ENCODE measurements around the gene PIGZ.
"Not testable (repeated sequence)": the region's sequence is repeated elsewhere in the genome, so short reads cannot be mapped to it uniquely, and the experiment has no call there.

Gene PIGZ

DNA sequence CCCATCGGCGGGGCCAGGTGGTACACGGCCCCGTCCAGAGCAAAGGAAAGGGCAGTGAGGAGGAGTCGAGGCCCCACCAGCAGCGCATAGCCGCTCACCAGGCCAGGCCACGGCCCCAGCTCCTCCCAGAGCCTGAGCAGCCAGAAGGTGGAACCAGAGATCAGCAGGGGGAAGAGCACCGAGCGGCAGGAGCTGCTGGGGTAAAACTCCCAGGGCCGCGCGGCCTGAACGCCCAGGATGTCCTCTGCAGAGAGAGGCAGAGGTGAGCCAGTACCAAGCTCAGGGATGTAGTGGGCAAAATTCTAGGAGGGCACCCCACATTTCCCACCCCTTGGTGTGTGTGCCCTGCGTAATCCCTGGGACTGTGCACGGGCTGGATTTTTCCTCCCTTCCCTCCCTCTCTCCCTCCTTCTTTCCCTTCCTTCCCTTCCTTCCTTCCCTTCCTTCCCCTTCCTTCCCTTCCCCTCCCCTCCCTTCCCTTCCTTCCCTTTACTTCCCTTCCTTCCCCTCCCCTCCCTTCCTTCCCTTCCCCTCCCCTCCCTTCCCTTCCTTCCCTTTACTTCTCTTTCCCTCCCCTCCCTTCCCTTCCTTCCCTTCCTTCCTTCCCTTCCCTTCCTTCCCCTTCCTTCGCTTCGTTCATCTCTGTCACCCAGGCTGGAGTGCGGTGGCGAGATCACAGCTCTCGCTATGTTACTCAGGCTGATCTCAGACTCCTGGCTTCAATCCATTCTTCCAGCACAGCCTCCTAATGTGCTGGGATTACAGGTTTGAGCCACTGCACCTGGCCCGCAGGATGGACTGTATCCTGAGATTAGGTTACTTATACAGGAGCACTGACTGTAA lies 20.0 kb downstream of the PIGZ start:
- peak; percentile 55 for DNase-seq (ENCODE audit: low spot score)

- DNase-seq (ENCODE audit: low spot score): no peak
Measured at GRCh38 chr3:196947860-196948441, 20.7 kb downstream of the PIGZ start.

DNA sequence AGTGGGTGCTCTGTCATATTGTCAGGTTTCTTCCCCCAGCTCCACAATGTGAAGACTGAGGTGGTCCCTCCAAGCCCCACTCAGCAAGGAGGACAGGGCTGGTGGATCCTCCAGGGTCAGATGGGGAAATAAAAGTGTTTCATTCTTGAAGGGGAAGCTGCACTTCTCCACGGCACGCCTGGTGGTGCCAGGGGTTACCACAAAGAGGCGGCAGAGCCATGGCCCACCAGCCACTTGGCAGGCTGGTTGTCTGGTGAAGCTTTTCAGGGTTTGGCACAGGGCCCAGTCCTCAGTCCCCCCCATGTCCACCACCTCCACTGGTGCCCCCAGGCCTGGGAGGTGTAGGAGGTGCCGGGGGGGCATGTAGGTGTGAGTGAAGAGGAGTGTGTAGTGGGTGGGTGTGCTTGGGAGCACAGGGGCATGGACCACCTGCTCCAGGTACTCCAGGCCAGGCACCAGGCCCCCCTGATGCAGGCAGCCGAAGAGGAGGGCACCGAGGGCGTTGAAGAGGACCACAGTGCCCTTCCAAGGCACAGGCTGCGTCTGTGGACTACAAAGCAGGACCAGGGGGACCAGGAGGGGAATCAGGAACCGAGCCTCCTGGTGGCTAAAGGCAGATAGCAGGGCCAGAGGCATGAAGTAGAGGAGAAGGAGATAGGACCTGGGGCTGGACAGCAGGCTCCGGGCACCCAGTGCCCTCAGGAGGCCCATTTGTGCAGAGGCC lies 21.3 kb downstream of the PIGZ start:
- DNase-seq (ENCODE audit: low spot score): no peak

DNA sequence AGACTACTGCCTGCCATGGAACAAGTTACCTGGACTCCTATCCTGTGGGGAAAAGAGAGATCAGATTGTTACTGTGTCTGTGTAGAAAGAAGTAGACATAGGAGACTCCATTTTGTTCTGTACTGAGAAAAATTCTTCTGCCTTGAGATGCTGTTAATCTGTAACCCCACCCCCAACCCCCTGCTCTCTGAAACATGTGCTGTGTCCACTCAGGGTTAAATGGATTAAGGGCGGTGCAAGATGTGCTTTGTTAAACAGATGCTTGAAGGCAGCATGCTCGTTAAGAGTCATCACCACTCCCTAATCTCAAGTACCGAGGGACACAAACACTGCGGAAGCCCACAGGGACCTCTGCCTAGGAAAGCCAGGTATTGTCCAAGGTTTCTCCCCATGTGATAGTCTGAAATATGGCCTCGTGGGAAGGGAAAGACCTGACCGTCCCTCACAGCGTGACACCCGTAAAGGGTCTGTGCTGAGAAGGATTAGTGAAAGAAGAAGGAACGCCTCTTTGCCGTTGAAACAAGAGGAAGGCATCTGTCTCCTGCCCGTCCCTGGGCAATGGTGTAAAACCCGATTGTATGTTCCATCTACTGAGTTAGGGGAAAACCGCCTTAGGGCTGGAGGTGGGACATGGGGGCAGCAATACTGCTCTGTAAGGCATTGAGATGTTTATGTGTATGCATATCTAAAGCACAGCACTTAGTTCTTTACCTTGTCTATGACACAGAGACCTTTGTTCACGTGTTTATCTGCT lies 24.4 kb downstream of the PIGZ start:
- DNase-seq (ENCODE audit: low spot score): not testable (repeated sequence)

DNA sequence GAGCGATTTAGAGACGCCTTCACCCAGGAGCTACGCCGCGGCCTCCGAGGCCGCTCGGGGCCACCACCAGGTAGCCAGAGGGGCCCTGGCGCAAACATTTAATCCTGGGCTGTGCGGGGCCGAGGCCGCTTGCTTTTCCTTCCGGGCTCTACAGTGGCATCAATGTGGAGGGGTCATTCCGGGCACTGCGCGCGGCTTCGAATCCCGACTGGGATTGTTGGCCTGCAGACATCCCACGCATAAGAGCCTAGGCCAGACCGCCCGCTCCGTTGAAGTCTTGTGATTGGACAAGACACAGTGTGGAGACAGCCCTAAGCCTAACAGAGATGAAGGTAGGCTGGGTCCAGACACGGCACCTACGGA lies 25.7 kb downstream of the PIGZ start:
- no peak for DNase-seq (ENCODE audit: low spot score)

DNA sequence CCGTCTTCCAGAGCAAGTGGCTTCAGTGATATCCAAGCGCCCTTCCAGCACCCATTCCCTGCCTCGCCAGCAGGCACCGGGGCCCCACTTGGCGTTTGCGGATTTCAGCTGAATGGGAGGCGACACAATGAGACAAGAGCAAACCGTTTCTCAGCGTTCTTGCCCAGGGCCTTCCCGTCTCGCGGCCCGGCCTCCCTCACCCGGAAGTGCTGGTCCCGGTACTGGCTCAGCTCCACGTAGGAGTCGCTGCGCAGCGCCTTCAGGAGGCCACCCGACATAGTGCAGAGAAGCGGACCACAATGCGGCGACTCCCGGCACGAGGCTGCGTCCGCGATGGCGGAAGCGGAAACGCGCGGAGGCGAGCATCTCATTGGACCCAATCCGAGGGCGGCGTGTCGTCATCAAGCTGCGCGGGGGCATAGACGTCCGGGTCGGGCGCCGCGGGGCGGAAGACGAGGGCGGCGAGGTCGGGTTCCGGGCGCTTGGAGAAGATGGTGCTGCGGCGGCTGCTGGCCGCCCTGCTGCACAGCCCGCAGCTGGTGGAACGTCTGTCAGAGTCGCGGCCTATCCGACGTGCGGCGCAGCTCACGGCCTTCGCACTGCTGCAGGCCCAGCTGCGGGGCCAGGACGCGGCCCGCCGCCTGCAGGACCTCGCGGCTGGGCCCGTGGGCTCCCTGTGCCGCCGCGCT lies 26.3 kb downstream of the PIGZ start, which contains the start of gene NCBP2:
Gene NCBP2, minus strand, starts transcription at position 303 of the 689 bp plus-strand sequence. Its CDS starts 25 bp downstream, at position 278.
- peak; percentile 96 for DNase-seq (ENCODE audit: low spot score)

- DNase-seq (ENCODE audit: low spot score): peak; percentile 45
Measured at GRCh38 chr3:196941729-196942225, 26.9 kb downstream of the PIGZ start.

GRCh38 chr3:196938576-196938975 lies 30.1 kb downstream of the PIGZ start:
- no peak for DNase-seq (ENCODE audit: low spot score)

DNA sequence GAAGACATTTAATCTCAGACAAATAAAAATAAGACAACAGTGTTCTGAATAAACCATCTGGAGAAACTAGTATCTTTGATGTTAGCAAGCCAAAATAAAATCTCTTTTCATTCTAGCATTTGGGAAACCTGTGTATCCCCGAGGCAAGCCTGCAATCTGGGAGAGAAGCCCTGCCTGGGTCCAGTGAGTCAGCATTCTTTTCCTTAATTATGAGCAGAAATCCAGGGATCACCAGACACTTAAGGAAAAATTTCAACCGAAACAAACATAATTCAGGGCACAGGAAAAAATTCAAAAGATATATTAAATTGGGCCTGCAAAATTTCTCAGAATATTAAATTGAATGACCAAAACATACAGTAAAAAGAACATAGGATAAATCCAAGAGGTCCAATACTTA lies 30.5 kb downstream of the PIGZ start:
- DNase-seq (ENCODE audit: low spot score): no peak

DNA sequence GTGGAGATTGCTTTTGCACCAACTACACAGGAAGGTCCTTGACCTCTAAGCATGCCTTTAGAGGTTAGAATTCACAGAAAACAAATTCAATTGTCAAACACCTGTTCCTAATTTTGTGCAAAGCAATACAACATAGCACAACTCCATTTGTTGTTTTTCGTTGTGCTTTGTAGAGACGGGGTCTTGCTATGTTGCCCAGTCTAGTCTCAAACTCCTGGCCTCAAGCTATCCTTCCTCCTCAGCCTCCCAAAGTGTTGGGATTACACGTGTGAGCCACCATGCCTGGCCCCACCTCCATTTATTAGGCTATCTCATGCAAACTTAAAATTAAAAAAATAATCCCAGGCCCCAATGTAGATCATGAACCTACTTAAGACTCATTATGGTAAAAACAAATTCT lies 32.3 kb downstream of the PIGZ start:
- DNase-seq (ENCODE audit: low spot score): no peak

DNA sequence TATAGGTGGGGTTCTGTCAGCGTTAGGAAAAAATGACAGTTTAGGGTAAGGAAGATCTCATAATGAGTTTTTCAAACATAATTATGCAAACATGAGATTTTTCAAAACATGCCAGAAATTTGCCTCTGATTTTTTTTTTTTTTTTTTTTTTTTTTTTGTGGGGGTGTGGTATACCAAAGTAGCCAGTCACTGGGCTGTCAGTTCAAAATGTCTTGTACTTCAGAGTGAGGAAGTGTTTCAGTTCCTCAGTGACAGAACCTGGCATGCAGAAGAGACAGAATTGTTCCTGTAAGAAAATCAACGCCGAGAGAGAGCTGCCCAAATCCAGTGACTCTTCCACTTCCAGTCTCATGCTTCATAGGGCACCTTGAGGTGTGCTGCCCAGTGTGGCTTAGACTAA lies 36.0 kb downstream of the PIGZ start:
- DNase-seq (ENCODE audit: low spot score): no peak

DNA sequence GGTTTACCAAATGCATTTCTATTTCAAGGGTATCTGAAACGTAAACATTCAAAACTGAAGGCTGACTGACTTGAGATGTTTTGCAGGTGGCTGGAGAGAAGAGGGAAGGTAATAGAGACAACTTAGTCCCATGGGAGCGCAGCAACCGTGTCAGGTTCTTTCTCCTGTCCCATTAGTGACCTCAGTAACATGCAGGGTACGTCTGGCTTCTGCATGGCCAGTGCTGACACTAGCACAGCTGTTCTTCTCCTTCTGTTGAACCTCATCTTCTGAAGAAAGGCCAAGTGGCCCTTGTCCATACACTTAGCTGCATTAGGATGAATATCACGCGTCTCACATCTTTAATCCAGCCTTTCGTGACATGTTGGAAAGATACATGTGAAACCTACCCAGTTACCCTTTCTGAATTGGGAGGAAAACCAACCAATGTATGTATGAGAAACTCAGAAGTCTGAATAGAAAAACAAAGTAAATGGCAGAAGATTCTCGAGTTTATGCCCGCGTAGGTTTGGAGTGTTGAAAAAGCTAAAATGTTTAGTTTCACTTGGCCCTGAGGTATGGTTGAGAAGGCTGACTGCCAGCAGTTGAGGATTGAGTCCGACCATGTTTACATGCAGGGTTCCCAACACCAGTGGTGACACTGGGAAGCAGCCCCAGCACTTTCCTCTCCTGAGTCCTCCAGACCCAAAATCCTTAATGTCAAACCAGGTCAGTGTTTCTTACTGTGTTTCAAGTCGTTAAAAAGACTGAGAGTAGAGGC lies 36.6 kb downstream of the PIGZ start:
- DNase-seq (ENCODE audit: low spot score): no peak

- no peak for DNase-seq (ENCODE audit: low spot score)
Measured at GRCh38 chr3:196931157-196931556, 37.5 kb downstream of the PIGZ start.

DNA sequence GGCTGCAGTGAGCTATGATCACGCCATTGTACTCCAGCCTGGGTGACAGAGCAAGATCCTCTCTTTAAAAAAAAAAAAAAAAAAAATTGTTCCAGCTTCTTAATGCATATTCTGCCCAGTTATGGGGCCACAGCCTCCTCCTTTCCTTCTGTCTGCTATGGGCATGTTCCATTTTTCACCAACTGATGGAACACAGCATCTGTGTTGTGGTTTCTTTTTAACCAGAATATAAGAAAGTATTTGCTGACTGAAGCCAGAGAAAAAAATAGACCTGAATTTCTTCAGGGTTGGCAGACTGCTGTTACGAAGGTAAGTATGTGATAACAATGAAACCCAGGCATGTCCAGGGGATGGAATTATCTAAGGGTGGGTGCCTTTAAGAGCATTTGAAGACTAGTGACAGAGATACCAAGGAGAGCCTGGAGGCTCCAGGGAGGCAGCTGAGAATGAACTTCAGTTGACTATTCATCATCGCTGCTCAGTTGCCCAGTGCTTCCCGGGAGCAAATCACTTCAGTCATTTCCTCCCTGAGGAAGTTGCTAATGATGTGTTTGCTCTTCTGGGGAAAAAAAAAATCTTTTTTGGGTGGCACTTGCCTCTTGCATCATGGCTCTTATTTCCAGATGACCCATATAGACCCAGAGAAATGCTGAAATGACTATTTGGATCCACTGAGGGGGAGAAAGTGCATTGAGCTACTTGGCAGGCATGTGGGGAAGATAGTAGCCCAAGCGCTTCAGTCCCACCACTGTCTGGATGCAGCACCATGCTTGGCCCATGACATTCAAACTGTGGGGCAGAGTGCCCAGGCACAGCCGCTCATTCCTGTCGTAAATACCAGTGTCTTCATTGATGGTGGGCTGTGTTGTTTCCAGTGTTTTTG lies 40.8 kb downstream of the PIGZ start:
- DNase-seq (ENCODE audit: low spot score): no peak

GRCh38 chr3:196920733-196921132 lies 47.9 kb downstream of the PIGZ start:
- DNase-seq (ENCODE audit: low spot score): no peak

DNA sequence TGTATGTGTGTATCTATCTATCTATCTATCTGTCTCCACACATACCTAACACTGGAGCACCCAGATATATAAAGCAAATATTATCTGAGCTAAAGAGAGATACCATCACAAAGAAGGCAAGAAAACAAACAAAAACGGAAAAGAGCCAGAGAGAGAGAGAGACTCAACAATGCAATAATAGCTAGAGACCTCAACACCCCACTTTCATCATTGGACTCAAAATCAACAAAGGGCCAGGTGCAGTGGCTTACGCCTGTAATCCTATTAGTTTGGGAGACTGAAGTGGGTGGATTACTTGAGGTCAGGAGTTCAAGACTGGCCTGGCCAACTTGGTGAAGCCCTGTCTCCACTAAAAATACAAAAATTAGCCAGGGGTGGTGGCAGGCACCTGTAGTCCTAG lies 49.7 kb downstream of the PIGZ start:
- DNase-seq (ENCODE audit: low spot score): no peak

DNA sequence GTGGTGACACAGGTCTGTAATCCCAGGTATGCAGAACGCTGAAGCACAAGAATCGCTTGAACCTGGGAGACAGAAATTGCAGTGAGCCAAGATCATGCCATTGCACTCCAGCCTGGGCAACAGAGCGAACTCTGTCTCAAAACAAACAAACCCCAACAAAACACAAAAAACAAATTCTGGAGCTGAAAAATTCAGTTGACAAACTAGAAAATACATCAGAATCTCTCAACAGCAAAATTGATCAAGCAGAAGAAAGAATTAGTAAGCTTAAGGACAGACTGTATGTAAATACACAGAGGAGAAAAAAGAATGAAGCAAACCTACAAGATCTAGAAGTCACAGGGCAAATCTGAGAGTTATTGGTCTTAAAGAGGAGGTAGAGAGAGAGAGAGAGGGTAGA lies 51.6 kb downstream of the PIGZ start:
- no peak for DNase-seq (ENCODE audit: low spot score)

- no peak for DNase-seq (ENCODE audit: low spot score)
Measured at GRCh38 chr3:196916221-196916620, 52.4 kb downstream of the PIGZ start.

- DNase-seq (ENCODE audit: low spot score): no peak
Measured at GRCh38 chr3:196915375-196915774, 53.3 kb downstream of the PIGZ start.

GRCh38 chr3:196914866-196915265 lies 53.8 kb downstream of the PIGZ start:
- no peak for DNase-seq (ENCODE audit: low spot score)
